IMR-90 (cell line): ENCODE data around the gene SPEM1. TPM values are rescaled to one million over a fixed set of nuclear protein-coding genes. Genes with fewer than 3 reads are reported as not detected.

ENCODE experiments used
- ATAC-seq: fragments of 200-7000 bp; cut with Tn5 transposase; 2 replicates; pipeline ENCODE4 v1.9.1; 2020; ENCODE audit warnings: low read depth, mild to moderate bottlenecking, moderate library complexity
- BruUV-seq: library from RNA; stranded (reverse); fragments of 400-500 nt; replicated peaks from 2 replicates; lab custom pipeline; 2021; lab: Mats Ljungman, UMichigan
- CTCF ChIA-PET: fragments of 300-600 bp; formaldehyde crosslinking; extraction: SDS; loops from one replicate; lab custom pipeline; 2021; ENCODE audit warnings: antibody characterized with exemption; lab: Yijun Ruan, JAX
- POLR2A ChIA-PET: fragments of 300-600 bp; sonication (Branson Sonifier 250); formaldehyde crosslinking; loops from one replicate; lab custom pipeline; 2022; ENCODE audit warnings: antibody characterized with exemption; ENCODE audit not compliant: unreplicated experiment; lab: Charles Lee
- DNase-seq: peaks from one replicate; pipeline ENCODE4 v3.0.0; 2013
- H2AFZ ChIP-seq: replicated peaks from 2 replicates; pipeline ENCODE3; 2013; ENCODE audit warnings: low read length, mild to moderate bottlenecking; ENCODE audit not compliant: poor library complexity
- H2AK5ac ChIP-seq: 2 replicates; pipeline ENCODE4 v1.6.1; 2013; ENCODE audit warnings: low read depth, low read length, inconsistent platforms
- H2AK9ac ChIP-seq: replicated peaks from 2 replicates; pipeline ENCODE3; 2013; ENCODE audit warnings: mild to moderate bottlenecking, low read depth, low read length, moderate library complexity; ENCODE audit not compliant: poor library complexity
- H2BK120ac ChIP-seq: 2 replicates; pipeline ENCODE4 v1.6.1; 2013; ENCODE audit warnings: low read depth, low read length, inconsistent platforms
- H2BK15ac ChIP-seq: 3 replicates; pipeline ENCODE4 v1.6.1; 2013; ENCODE audit warnings: low read depth, low read length, inconsistent platforms
- H2BK20ac ChIP-seq: 2 replicates; pipeline ENCODE4 v1.6.1; 2013; ENCODE audit warnings: low read depth, mild to moderate bottlenecking, inconsistent platforms, low read length, moderate library complexity
- H2BK5ac ChIP-seq: 2 replicates; pipeline ENCODE4 v1.6.1; 2013; ENCODE audit warnings: mild to moderate bottlenecking, low read depth, low read length, inconsistent platforms; ENCODE audit not compliant: poor library complexity, severe bottlenecking
- H3K14ac ChIP-seq: replicated peaks from 2 replicates; pipeline ENCODE4 v1.6.1; 2013; ENCODE audit warnings: low read depth, low read length, inconsistent platforms
- H3K18ac ChIP-seq: 2 replicates; pipeline ENCODE4 v1.6.1; 2013; ENCODE audit warnings: low read depth, low read length, control low read depth
- H3K23ac ChIP-seq: 2 replicates; pipeline ENCODE4 v1.6.1; 2013; ENCODE audit warnings: low read depth, low read length, inconsistent platforms
- H3K27ac ChIP-seq: 2 replicates; pipeline ENCODE4 v1.5.1; 2013; ENCODE audit warnings: mild to moderate bottlenecking, control low read depth, low read length; ENCODE audit not compliant: insufficient read depth
- H3K27me3 ChIP-seq: 2 replicates; pipeline ENCODE4 v1.6.1; 2013; ENCODE audit warnings: low read length; ENCODE audit not compliant: control insufficient read depth, insufficient read depth
- H3K36me3 ChIP-seq: 2 replicates; pipeline ENCODE4 v1.6.1; 2013; ENCODE audit warnings: low read length, mixed read lengths; ENCODE audit not compliant: control insufficient read depth, insufficient read depth
- H3K4ac ChIP-seq: 2 replicates; pipeline ENCODE4 v1.6.1; 2013; ENCODE audit warnings: low read depth, low read length, inconsistent platforms
- H3K4me1 ChIP-seq: 2 replicates; pipeline ENCODE4 v1.6.1; 2013; ENCODE audit warnings: low read length, mixed read lengths; ENCODE audit not compliant: control insufficient read depth, insufficient read depth
- H3K4me2 ChIP-seq: 2 replicates; pipeline ENCODE4 v1.6.1; 2013; ENCODE audit warnings: low read depth, mild to moderate bottlenecking, control low read depth, low read length, moderate library complexity
- H3K4me3 ChIP-seq: 2 replicates; pipeline ENCODE4 v1.5.1; 2013; ENCODE audit warnings: low read depth, mild to moderate bottlenecking, control low read depth, low read length, moderate library complexity; ENCODE audit not compliant: insufficient read depth
- H3K56ac ChIP-seq: 2 replicates; pipeline ENCODE4 v1.6.1; 2013; ENCODE audit warnings: low read length, inconsistent platforms; ENCODE audit not compliant: insufficient read depth; ENCODE audit errors: extremely low read depth
- H3K79me1 ChIP-seq, 2 experiments: 2 replicates each; pipeline ENCODE4 v1.6.1; 2013; ENCODE audit warnings: low read length in 2 of 2, inconsistent platforms in 1 of 2, low read depth in 1 of 2
- H3K9ac ChIP-seq: 2 replicates; pipeline ENCODE4 v1.6.1; 2013; ENCODE audit warnings: low read depth, low read length, control low read depth
- H3K9me1 ChIP-seq: 2 replicates; pipeline ENCODE4 v1.6.1; 2013; ENCODE audit warnings: low read length, inconsistent platforms; ENCODE audit not compliant: insufficient read depth
- H3K9me3 ChIP-seq: 2 replicates; pipeline ENCODE4 v1.6.1; 2013; ENCODE audit warnings: low read length; ENCODE audit not compliant: control insufficient read depth, insufficient read depth
- H4K20me1 ChIP-seq: 2 replicates; pipeline ENCODE4 v1.6.1; 2013; ENCODE audit warnings: low read length, inconsistent platforms; ENCODE audit not compliant: insufficient read depth
- H4K5ac ChIP-seq: 2 replicates; pipeline ENCODE4 v1.6.1; 2013; ENCODE audit warnings: mild to moderate bottlenecking, low read depth, low read length, control low read depth
- H4K8ac ChIP-seq, 2 experiments: 2 replicates each; pipeline ENCODE4 v1.6.1; 2013; ENCODE audit warnings: low read depth in 2 of 2, low read length in 2 of 2, control low read depth in 1 of 2, inconsistent platforms in 1 of 2
- H4K91ac ChIP-seq: 2 replicates; pipeline ENCODE4 v1.6.1; 2013; ENCODE audit warnings: low read depth, low read length, inconsistent platforms; ENCODE audit not compliant: insufficient read depth
- BHLHE40 ChIP-seq: fragments of 150-350 bp; IDR thresholded peaks from 2 replicates; pipeline ENCODE4 v1.6.1; 2016; ENCODE audit warnings: mild to moderate bottlenecking, low read depth, low read length
- CEBPB ChIP-seq: IDR thresholded peaks from 2 replicates; pipeline ENCODE4 v1.6.1; 2012; ENCODE audit warnings: low read depth, low read length, improper control_type of control experiment
- CHD1 ChIP-seq: IDR thresholded peaks from 2 replicates; pipeline ENCODE4 v1.6.1; 2012; ENCODE audit warnings: low read depth, low read length, improper control_type of control experiment
- CTCF ChIP-seq: conservative IDR thresholded peaks from 2 replicates; pipeline ENCODE4 v1.5.1; 2012; ENCODE audit warnings: mild to moderate bottlenecking, low read depth, low read length, improper control_type of control experiment
- ELK1 ChIP-seq: fragments of 150-350 bp; IDR thresholded peaks from 2 replicates; pipeline ENCODE4 v1.6.1; 2016; ENCODE audit warnings: low read depth, mild to moderate bottlenecking, low read length, moderate library complexity, borderline replicate concordance
- FOS ChIP-seq: fragments of 150-350 bp; IDR thresholded peaks from 2 replicates; pipeline ENCODE4 v1.6.1; 2016; ENCODE audit warnings: low read depth, low read length
- MAZ ChIP-seq: IDR thresholded peaks from 2 replicates; pipeline ENCODE4 v1.6.1; 2012; ENCODE audit warnings: low read depth, mild to moderate bottlenecking, low read length, improper control_type of control experiment, moderate library complexity, borderline replicate concordance
- MXI1 ChIP-seq: IDR thresholded peaks from 2 replicates; pipeline ENCODE4 v1.6.1; 2012; ENCODE audit warnings: low read depth, mild to moderate bottlenecking, low read length, moderate library complexity, borderline replicate concordance
- POLR2A ChIP-seq: IDR thresholded peaks from 2 replicates; pipeline ENCODE4 v1.6.1; 2012; ENCODE audit warnings: mild to moderate bottlenecking, low read depth, low read length
- RAD21 ChIP-seq: IDR thresholded peaks from 2 replicates; pipeline ENCODE4 v1.6.1; 2012; ENCODE audit warnings: low read length, improper control_type of control experiment
- RCOR1 ChIP-seq: IDR thresholded peaks from 2 replicates; pipeline ENCODE4 v1.6.1; 2012; ENCODE audit warnings: mild to moderate bottlenecking, low read length, improper control_type of control experiment; ENCODE audit not compliant: insufficient replicate concordance
- RFX5 ChIP-seq: IDR thresholded peaks from 2 replicates; pipeline ENCODE4 v1.8.0; 2012; ENCODE audit warnings: low read depth, mild to moderate bottlenecking, low read length, moderate library complexity
- SMC3 ChIP-seq: fragments of 150-350 bp; IDR thresholded peaks from 2 replicates; pipeline ENCODE4 v1.6.1; 2016; ENCODE audit warnings: low read depth, mild to moderate bottlenecking, antibody characterized with exemption, low read length, moderate library complexity
- USF2 ChIP-seq: fragments of 150-350 bp; IDR thresholded peaks from 2 replicates; pipeline ENCODE4 v1.6.1; 2017; ENCODE audit warnings: mild to moderate bottlenecking, antibody characterized with exemption, low read length, low read depth
- whole genome bisulfite sequencing, 2 experiments: methylation state at CpG; one replicate each; pipeline versions ENCODE4 v1.1.5 to v1.1.7; 2013; ENCODE audit warnings: missing lambda C conversion rate in 2 of 2; ENCODE audit not compliant: insufficient read length in 1 of 2; ENCODE audit errors: extremely low coverage in 2 of 2; 5-methylcytosine and 5-hydroxymethylcytosine counted together
- dilution Hi-C: fragments of 300-500 bp; cut with HindIII; formaldehyde crosslinking; loops from one replicate; pipeline ENCODE4 v1.14.3; 2018; ENCODE audit warnings: low sequenced_read_pairs; ENCODE audit not compliant: unreplicated experiment
- in situ Hi-C: fragments of 300-500 bp; cut with MboI; formaldehyde crosslinking; loops from 3 replicates; pipeline ENCODE4 v1.14.3; 2019; ENCODE audit warnings: low sequenced_read_pairs, inconsistent platforms, mixed read lengths
- intact Hi-C: fragments of 100-400 bp; cut with micrococcal nuclease; formaldehyde crosslinking; loops from 2 replicates; pipeline ENCODE4 v1.10.0; 2022
- polyA plus RNA-seq, 3 experiments: library from polyadenylated mRNA; depleted of rRNA; stranded (reverse); fragments of >200 nt; gene quantifications; 2 replicates each; pipeline ENCODE4 v1.2.3, GENCODE V29; 2012; ENCODE audit warnings: low replicate concordance in 1 of 3
- total RNA-seq: library from RNA; depleted of rRNA; stranded (reverse); fragments of >200 nt; gene quantifications from 2 replicates; pipeline ENCODE4 v1.2.3, GENCODE V29; 2012

Gene SPEM1
- total and polyA plus RNA-seq, 2 of the 4 experiments (the other 2 are of a cell fraction): not detected

GRCh38 chr17:7374353-7374752 lies 45.8 kb upstream of the SPEM1 start:
- BruUV-seq: no TSS peak
- Histone ChIP-seq H3K79me1 (no peaks in the 10 kb centered on the region), H3K27ac (no peak overlapping the region), H3K14ac (no peak overlapping the region), H3K27me3 (peaks cover 15% of the 10 kb centered on the region), H3K4me1 (no peaks in the 10 kb centered on the region), H2AK5ac (no peak overlapping the region), H2BK120ac (no peak overlapping the region), H4K91ac (no peak overlapping the region), H3K9me1 (no peaks in the 10 kb centered on the region), H3K4me2 (no peak overlapping the region), H3K56ac (no peak overlapping the region), H3K9me3 (peaks cover 3% of the 10 kb centered on the region; the same call in 1 of the 2 replicates), H3K4ac (no peak overlapping the region), H3K18ac (no peak overlapping the region), H3K36me3 (no peaks in the 10 kb centered on the region), H4K8ac (no peak overlapping the region), H4K5ac (no peak overlapping the region), H2AFZ (no peak overlapping the region), H3K9ac (no peak overlapping the region), H3K4me3 (no peak overlapping the region), H2BK15ac (no peak overlapping the region), H2BK20ac (no peak overlapping the region), H3K23ac (no peak overlapping the region), H2AK9ac (no peak overlapping the region), H4K20me1 (no peaks in the 10 kb centered on the region), H2BK5ac (no peak overlapping the region)
- dilution Hi-C loops: no loop called here
- POLR2A ChIA-PET: no interaction called here
- in situ Hi-C loops: no loop called here
- DNase-seq: no peak
- TF ChIP-seq CTCF (no peak), MAZ (no peak), RFX5 (no peak), ELK1 (no peak), USF2 (no peak), CEBPB (no peak), RCOR1 (no peak), POLR2A (no peak), BHLHE40 (no peak), CHD1 (no peak), SMC3 (no peak), FOS (no peak), MXI1 (no peak), RAD21 (no peak)
- intact Hi-C loops: no loop called here
- ATAC-seq: no peak
- no CpG with 5 or more reads among the region's 2 CpGs for WGBS, 2 experiments
- CTCF ChIA-PET: no interaction called here
